GM19468 (cell line): ENCODE data around the gene CNGA4.
"Not testable (repeated sequence)": the region's sequence is repeated elsewhere in the genome, so short reads cannot be mapped to it uniquely, and the experiment has no call there.

Source experiments
- ATAC-seq: cut with Tn5 transposase; IDR thresholded peaks from one replicate; pipeline ENCODE4 v1.9.1; 2021; ENCODE audit warnings: mild to moderate bottlenecking, moderate library complexity, moderate number of reproducible peaks; ENCODE audit not compliant: unreplicated experiment; ENCODE audit errors: extremely low read depth

The CNGA4 gene

DNA sequence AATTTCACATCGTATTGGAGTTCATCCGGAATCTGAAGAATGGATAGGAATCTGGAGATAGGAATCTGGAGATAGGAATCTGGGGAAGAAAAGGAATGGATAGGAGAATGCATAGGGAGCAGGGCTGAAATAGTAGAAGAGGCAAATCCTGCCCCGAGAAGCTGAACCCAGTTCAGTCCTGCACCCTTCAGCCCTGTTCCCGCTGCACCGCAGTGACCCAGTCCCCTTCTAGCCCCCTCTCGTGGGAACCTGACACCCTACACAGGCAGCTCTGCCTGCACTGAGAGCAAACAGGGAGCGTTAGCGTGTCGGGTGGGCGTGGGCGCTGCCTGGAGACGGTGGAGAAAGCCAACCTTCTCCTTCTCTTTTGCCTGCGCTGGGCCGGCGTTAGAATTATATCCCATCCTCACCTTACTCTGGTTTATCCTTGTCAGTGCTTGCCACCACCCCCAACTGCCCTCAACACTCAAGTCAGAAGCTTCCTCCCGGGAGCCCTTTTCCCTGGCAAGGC lies 19.7 kb downstream of the CNGA4 start:
- ATAC-seq = no peak

DNA sequence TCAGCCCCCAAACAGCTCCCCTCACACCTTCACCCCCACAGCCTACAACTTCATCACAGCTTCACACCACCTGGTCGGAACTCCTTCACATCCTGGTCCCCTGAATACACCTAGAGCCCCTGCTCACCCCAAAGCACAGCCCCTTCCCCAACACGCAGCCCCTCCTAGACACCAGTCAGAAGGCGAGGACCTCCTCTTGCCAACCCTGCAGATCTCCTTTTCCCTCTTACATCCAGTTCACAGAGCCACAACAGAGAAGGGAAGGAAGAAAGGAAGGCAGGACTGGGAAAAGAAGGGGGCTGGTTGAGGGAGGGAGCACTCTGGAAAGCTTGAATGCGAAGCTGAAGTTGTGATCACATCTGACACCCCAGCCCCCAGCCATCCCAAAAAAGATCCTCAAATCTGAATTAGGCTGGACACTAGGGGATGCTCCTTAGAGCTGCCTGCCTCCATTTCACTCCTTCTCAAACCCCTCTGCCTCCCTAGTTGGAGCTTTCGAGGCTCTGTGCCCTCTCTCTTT lies 21.4 kb downstream of the CNGA4 start:
- ATAC-seq = no peak

DNA sequence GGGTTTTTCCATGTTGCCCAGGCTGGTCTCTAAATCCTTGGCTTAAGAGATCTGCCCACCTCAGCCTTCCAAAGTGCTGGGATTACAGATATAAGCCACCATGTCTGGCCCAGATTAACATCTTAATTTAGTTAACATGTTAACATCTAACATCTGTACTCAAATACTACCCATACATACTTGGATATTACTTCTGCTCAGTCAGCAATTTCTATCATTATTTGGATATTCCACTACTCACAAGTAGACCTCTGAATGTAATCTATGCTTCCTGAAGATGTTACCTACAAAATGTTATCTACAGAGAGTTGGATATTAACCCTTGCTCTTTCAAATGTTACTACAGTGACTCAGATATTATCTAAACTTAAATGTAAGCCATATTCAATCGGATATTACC lies 24.8 kb downstream of the CNGA4 start:
- ATAC-seq = no peak

DNA sequence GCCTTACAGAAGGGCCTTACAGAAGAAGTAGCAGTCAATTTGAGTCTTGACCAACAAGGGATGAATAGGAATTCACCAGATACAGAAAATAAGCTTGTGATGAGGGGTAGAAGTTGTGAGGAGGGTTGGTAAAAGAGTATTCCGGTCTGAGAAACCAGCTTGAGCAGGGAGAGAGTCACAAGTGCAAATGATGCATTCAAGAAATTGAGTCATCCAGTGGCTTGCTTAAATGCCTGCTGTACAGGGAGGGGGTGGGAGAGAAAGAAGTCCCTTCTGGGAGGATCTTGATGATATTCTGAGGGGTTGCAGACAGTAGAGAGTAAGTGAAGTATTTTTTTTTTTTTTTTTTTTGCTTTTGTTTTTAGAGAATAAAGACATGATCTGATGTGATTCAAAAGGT lies 29.9 kb downstream of the CNGA4 start:
- no peak for ATAC-seq

DNA sequence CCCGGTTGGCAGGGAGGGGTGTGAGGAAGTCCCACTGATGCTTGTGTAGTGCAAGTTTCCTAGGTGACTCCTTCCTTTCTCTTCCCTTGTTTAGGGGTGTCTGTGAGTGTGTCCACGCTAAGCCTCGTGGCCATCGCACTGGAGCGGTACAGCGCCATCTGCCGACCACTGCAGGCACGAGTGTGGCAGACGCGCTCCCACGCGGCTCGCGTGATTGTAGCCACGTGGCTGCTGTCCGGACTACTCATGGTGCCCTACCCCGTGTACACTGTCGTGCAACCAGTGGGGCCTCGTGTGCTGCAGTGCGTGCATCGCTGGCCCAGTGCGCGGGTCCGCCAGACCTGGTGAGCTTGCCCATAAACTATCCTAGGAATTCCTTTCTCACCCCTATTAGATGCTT lies 31.1 kb downstream of the CNGA4 start:
- no peak for ATAC-seq

DNA sequence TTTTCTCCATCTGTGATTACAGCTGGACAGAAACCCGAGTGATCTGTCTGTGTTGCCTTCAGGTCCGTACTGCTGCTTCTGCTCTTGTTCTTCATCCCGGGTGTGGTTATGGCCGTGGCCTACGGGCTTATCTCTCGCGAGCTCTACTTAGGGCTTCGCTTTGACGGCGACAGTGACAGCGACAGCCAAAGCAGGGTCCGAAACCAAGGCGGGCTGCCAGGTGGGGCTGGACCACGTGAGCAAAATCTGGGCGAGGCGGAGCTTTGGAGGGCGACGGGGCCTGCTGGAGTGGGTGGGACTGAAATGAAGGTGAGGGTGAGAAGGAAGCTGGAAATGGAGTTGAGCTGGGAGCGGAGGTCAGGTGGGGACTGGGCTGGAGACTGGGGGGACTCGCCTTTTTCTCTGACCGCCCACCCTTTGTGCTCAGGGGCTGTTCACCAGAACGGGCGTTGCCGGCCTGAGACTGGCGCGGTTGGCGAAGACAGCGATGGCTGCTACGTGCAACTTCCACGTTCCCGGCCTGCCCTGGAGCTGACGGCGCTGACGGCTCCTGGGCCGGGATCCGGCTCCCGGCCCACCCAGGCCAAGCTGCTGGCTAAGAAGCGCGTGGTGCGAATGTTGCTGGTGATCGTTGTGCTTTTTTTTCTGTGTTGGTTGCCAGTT lies 31.8 kb downstream of the CNGA4 start:
- no peak for ATAC-seq

DNA sequence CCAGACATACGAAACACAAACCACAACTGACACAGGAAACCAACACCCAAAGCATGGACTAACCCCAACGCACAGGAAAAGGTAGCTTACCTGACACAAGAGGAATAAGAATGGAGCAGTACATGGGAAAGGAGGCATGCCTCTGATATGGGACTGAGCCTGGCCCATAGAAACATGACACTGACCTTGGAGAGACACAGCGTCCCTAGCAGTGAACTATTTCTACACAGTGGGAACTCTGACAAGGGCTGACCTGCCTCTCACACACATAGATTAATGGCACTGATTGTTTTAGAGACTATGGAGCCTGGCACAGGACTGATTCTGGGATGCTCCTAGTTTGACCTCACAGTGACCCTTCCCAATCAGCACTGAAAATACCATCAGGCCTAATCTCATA lies 32.7 kb downstream of the CNGA4 start:
- no peak for ATAC-seq

DNA sequence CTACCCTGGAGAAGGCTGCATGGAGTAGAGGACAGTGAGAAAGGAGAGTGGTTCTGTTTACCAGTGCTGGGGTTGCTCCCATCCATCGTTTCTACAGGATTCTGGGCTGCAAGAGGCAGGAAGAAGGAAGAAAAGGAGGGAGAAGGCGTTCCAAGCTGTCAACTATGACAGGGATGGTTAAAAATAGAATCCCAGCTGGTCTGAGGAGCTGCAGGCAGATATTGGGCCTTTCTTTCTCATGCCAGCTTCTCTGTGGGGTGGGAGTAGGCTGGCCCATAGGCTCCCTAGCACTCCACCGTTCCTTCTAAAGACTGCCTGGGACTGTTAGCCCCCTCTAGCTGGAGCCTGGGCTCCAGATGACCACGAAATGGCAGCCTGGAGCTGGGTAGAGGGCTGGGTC lies 34.3 kb downstream of the CNGA4 start:
- ATAC-seq = no peak

DNA sequence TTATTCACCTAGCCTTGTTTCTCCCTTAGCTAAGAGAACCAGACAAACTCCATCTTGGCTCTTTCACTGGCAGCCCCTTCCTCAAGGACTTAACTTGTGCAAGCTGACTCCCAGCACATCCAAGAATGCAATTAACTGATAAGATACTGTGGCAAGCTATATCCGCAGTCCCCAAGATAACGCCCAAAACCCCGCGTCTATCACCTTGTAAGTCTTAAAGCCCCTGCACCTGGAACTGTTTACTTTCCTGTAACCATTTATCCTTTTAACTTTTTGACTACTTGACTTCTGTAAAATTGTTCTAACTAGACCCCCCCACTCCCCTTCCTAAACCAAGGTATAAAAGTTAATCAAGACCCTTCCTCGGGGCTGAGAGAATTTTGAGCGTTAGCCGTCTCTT lies 41.9 kb downstream of the CNGA4 start:
- ATAC-seq = not testable (repeated sequence)

DNA sequence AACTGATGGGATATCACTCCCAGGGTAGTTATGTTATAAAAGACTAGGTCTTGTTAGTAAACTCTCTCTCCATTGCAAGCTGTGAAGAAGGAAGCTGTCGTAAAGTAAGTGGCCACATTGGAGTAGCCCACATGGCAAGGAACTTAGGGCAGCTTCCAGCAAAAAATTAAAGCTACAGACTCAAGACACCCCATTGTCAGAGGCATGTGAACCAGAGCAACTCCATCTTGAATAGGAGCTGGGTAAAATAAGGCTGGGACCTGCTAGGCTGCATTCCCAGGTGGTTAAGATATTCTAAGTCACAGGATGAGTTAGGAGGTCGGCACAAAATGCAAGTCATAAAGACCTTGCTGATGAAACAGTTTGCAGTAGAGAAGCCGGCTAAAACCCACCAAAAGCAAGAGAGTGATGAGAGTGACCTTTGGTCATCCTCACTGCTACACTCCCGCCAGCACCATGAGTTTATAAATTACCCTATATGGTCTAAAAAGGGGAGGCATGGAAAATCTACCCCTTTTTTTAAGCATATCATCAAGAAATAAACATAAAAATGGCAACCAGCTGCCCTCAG lies 44.6 kb downstream of the CNGA4 start:
- no peak for ATAC-seq

DNA sequence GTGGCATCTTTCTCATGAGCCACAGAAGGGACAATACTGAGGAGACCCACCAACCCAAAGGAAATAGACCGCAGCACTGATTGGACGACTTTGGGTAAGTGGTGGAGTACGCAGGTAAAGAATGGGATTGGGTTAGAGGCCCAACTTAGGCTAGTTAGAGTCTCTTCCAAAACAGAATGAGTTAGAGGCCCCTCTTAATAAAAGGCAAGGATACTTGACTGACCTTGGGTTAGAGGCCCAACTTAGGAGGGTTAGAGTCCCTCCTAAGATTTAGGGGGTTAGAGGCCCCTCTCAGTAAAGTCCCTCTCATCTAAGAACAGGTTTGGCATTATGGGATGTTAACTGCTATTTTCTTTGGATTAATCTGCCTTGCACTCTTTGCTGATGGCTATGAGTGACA lies 45.4 kb downstream of the CNGA4 start:
- no peak for ATAC-seq

DNA sequence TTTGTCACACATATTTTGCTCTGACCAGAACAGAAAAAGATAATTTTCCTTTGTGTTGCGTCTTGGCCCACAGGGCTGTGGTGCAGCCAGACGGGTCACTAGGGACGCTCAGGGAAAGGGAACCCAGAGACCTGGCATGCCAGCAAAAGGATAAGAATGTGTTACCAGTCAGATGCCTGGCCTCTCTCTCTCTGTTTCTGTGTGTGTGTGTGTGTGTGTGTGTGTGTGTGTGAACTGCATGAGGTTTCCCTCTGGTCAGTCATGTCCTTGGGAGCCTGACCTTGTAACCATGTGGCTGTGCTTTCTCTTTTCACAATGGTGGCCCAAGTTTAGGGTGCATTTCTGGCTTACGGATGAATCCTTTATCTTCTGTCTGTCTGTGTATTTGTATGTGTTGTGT lies 46.1 kb downstream of the CNGA4 start:
- no peak for ATAC-seq
